CD14-positive monocyte (primary cell): ENCODE results near the gene KMT2A. TPM values are rescaled to one million over a fixed set of nuclear protein-coding genes. Genes with fewer than 3 reads are reported as not detected.

Experiments used
- DNase-seq, 3 donors: peaks; one replicate each; pipeline ENCODE4 v3.0.0-alpha.2; 2011 to 2022
- H2AFZ ChIP-seq: 2 replicates; pipeline ENCODE4 v1.6.0; 2012; ENCODE audit warnings: mild to moderate bottlenecking, low read depth, low read length, inconsistent platforms; ENCODE audit not compliant: insufficient read depth, poor library complexity, severe bottlenecking
- H3K27ac ChIP-seq, 2 donors: 1 replicate in 1 of 2; 2 replicates in 1 of 2; pipeline ENCODE4 v1.5.1; 2012 to 2013; ENCODE audit warnings: low read length in 2 of 2, control low read depth in 1 of 2, inconsistent platforms in 1 of 2, low read depth in 1 of 2, mild to moderate bottlenecking in 1 of 2
- H3K27me3 ChIP-seq, 2 donors: one replicate each; pipeline versions ENCODE4 v1.6.0 to v1.6.1; 2011 to 2013; ENCODE audit warnings: low read length in 2 of 2; ENCODE audit not compliant: control insufficient read depth in 2 of 2, insufficient read depth in 2 of 2
- H3K36me3 ChIP-seq, 2 donors: replicated peaks in 1 of 2; 1 replicate in 1 of 2; 2 replicates in 1 of 2; pipeline versions ENCODE4 v1.5.1 to v1.6.1; 2012 to 2013; ENCODE audit warnings: low read length in 2 of 2, control low read depth in 1 of 2, inconsistent platforms in 1 of 2, mild to moderate bottlenecking in 1 of 2; ENCODE audit not compliant: insufficient read depth in 2 of 2, control insufficient read depth in 1 of 2
- H3K4me1 ChIP-seq, 2 donors: 1 replicate in 1 of 2; 2 replicates in 1 of 2; pipeline versions ENCODE4 v1.5.1 to v1.6.1; 2012 to 2013; ENCODE audit warnings: low read length in 2 of 2, control low read depth in 1 of 2, inconsistent platforms in 1 of 2, mild to moderate bottlenecking in 1 of 2, moderate library complexity in 1 of 2; ENCODE audit not compliant: insufficient read depth in 2 of 2, control insufficient read depth in 1 of 2
- H3K4me2 ChIP-seq: replicated peaks from 2 replicates; pipeline ENCODE3; 2012; ENCODE audit warnings: low read length, moderate library complexity, mild to moderate bottlenecking; ENCODE audit not compliant: poor library complexity, severe bottlenecking; ENCODE audit errors: extremely low read depth
- H3K4me3 ChIP-seq, 3 experiments: fragments of 200-600 bp in 1 of 3; sonication (generic) in 1 of 3; replicated peaks in 1 of 3; 1 replicate in 2 of 3; 2 replicates in 1 of 3; pipeline ENCODE4 v1.5.1; 2011 to 2013; ENCODE audit warnings: low read length in 3 of 3, mild to moderate bottlenecking in 3 of 3, control low read depth in 2 of 3, low read depth in 2 of 3, inconsistent platforms in 1 of 3, moderate library complexity in 1 of 3
- H3K79me2 ChIP-seq: 2 replicates; pipeline ENCODE4 v1.6.0; 2012; ENCODE audit warnings: mild to moderate bottlenecking, control low read depth, inconsistent platforms, low read length, moderate library complexity; ENCODE audit not compliant: insufficient read depth
- H3K9ac ChIP-seq: 2 replicates; pipeline ENCODE4 v1.6.0; 2017; ENCODE audit warnings: low read length, mild to moderate bottlenecking; ENCODE audit not compliant: insufficient read depth, poor library complexity, severe bottlenecking
- H3K9me3 ChIP-seq, 2 donors: replicated peaks in 1 of 2; 1 replicate in 1 of 2; 2 replicates in 1 of 2; pipeline versions ENCODE4 v1.5.1 to v1.6.1; 2012 to 2013; ENCODE audit warnings: low read length in 2 of 2, control low read depth in 1 of 2; ENCODE audit not compliant: control insufficient read depth in 1 of 2, insufficient read depth in 1 of 2
- H4K20me1 ChIP-seq: 2 replicates; pipeline ENCODE4 v1.6.0; 2012; ENCODE audit warnings: mild to moderate bottlenecking, low read length, control low read depth, moderate library complexity; ENCODE audit not compliant: insufficient read depth
- H3K27ac Mint-ChIP-seq, 7 donors: one replicate each; pipeline ENCODE4 v1.8.0; 2020; ENCODE audit warnings: mild to moderate bottlenecking in 7 of 7, mixed read lengths in 7 of 7, moderate library complexity in 6 of 7, inconsistent platforms in 2 of 7
- H3K27me3 Mint-ChIP-seq, 3 donors: one replicate each; pipeline ENCODE4 v1.8.0; 2021 to 2022; ENCODE audit warnings: low read depth in 3 of 3, mild to moderate bottlenecking in 3 of 3, mixed read lengths in 3 of 3, moderate library complexity in 3 of 3, inconsistent platforms in 1 of 3
- H3K36me3 Mint-ChIP-seq, 2 donors: one replicate each; pipeline ENCODE4 v1.8.0; 2020; ENCODE audit warnings: mixed read lengths in 2 of 2, inconsistent platforms in 1 of 2, mild to moderate bottlenecking in 1 of 2
- H3K4me1 Mint-ChIP-seq: one replicate; pipeline ENCODE4 v1.8.0; 2020; ENCODE audit warnings: mild to moderate bottlenecking, mixed read lengths
- H3K4me3 Mint-ChIP-seq, 2 donors: one replicate each; pipeline ENCODE4 v1.8.0; 2020; ENCODE audit warnings: mild to moderate bottlenecking in 2 of 2, mixed read lengths in 2 of 2, moderate library complexity in 1 of 2
- H3K9me3 Mint-ChIP-seq, 7 donors: one replicate each; pipeline ENCODE4 v1.8.0; 2020 to 2022; ENCODE audit warnings: mixed read lengths in 7 of 7, mild to moderate bottlenecking in 6 of 7, moderate library complexity in 6 of 7, inconsistent platforms in 2 of 7
- CTCF ChIP-seq: fragments of 200-600 bp; IDR thresholded peaks from one replicate; pipeline ENCODE4 v1.8.0; 2022; ENCODE audit warnings: antibody characterized with exemption, mild to moderate bottlenecking
- WGBS: methylation state at CpG from one replicate; pipeline ENCODE4 v1.1.5; 2013; ENCODE audit warnings: missing lambda C conversion rate; ENCODE audit not compliant: insufficient coverage; 5-methylcytosine and 5-hydroxymethylcytosine counted together
- intact Hi-C, 2 donors: fragments of 100-400 bp; cut with micrococcal nuclease; formaldehyde crosslinking; loops; one replicate each; pipeline versions ENCODE4 v1.15.0 to v1.15.1; 2023
- polyA plus RNA-seq, 3 donors: library from polyadenylated mRNA; depleted of rRNA in 1 of 3; unstranded in 2 of 3; stranded (reverse) in 1 of 3; fragments of 300-500 nt in 2 of 3; fragments of >200 nt in 1 of 3; fragmentation: Illumina TruSeq in 2 of 3; gene quantifications; 1 replicate in 2 of 3; 2 replicates in 1 of 3; pipeline ENCODE4 v1.2.3, GENCODE V29; 2012 to 2021

KMT2A gene
- polyA plus RNA-seq, 3 donors, result 3.3 to 21.7 (median 3.5) TPM

GRCh38 chr11:118532091-118532490 is 95.8 kb downstream of the KMT2A start:
- no peaks in the 10 kb centered on the region for H3K36me3 ChIP-seq
- Mint-ChIP-seq H3K4me3 (no peak overlapping the region), H3K9me3 (peaks cover 0 to 4% (median 0%) of the 10 kb centered on the region in 7 donors), H3K27ac (no peak overlapping the region), H3K4me1 (peaks cover 18% of the 10 kb centered on the region), H3K27me3 (peaks cover 23 to 34% (median 30%) of the 10 kb centered on the region in 3 donors), H3K36me3 (peaks cover 3 to 7% of the 10 kb centered on the region in 2 donors)
- H3K9me3 ChIP-seq, result no peaks in the 10 kb centered on the region
- H3K27ac ChIP-seq, result no peak overlapping the region
- intact Hi-C loops, result no loop called here
- no peak overlapping the region for H2AFZ ChIP-seq
- 96% methylated on average over 8 of the region's 10 CpGs for WGBS
- H4K20me1 ChIP-seq, result no peaks in the 10 kb centered on the region
- H3K27me3 ChIP-seq, result peaks cover 8 to 22% of the 10 kb centered on the region in 2 donors
- no peak for TF ChIP-seq CTCF
- no peak overlapping the region for H3K4me2 ChIP-seq
- H3K4me3 ChIP-seq, result no peak overlapping the region
- DNase-seq, result no peak
- peaks cover 10 to 19% of the 10 kb centered on the region in 2 donors for H3K4me1 ChIP-seq
- H3K9ac ChIP-seq, result no peak overlapping the region
- no peaks in the 10 kb centered on the region for H3K79me2 ChIP-seq

- H3K27ac Mint-ChIP-seq, result no peak overlapping the region
- peaks cover 14% of the 10 kb centered on the region for H3K4me1 Mint-ChIP-seq
- H3K4me1 ChIP-seq, result peaks cover 10 to 19% of the 10 kb centered on the region in 2 donors
- no peak for DNase-seq
- no peaks in the 10 kb centered on the region for H3K9me3 ChIP-seq
- H4K20me1 ChIP-seq, result no peaks in the 10 kb centered on the region
- H3K36me3 ChIP-seq, result no peaks in the 10 kb centered on the region
- no peak overlapping the region for H3K4me3 ChIP-seq
- no peaks in the 10 kb centered on the region for H3K79me2 ChIP-seq
- intact Hi-C loops, result no loop called here
- no peak overlapping the region for H2AFZ ChIP-seq
- TF ChIP-seq CTCF, result no peak
- peaks cover 0 to 4% (median 0%) of the 10 kb centered on the region in 7 donors for H3K9me3 Mint-ChIP-seq
- no peak overlapping the region for H3K4me2 ChIP-seq
- H3K27ac ChIP-seq, result no peak overlapping the region
- peaks cover 0 to 2% of the 10 kb centered on the region in 2 donors for H3K36me3 Mint-ChIP-seq
- H3K27me3 Mint-ChIP-seq, result peaks cover 23 to 34% (median 30%) of the 10 kb centered on the region in 3 donors
- H3K9ac ChIP-seq, result no peak overlapping the region
- no peak overlapping the region for H3K4me3 Mint-ChIP-seq
- peaks cover 8 to 22% of the 10 kb centered on the region in 2 donors for H3K27me3 ChIP-seq
- WGBS, result 97% methylated on average over 19 of the region's 19 CpGs
Observed at GRCh38 chr11:118532852-118533768, 96.8 kb downstream of the KMT2A start.
